GM21619 (cell line): ENCODE results near the gene DDX39B.
"Not testable (repeated sequence)": the region's sequence is repeated elsewhere in the genome, so short reads cannot be mapped to it uniquely, and the experiment has no call there.

Source experiments
- ATAC-seq: cut with Tn5 transposase; IDR thresholded peaks from one replicate; pipeline ENCODE4 v1.9.1; 2021; ENCODE audit not compliant: unreplicated experiment

The DDX39B gene

GRCh38 chr6:31487674-31488073 lies 54.1 kb downstream of the DDX39B start:
- not testable (repeated sequence) for ATAC-seq

- ATAC-seq = not testable (repeated sequence)
These were observed 55.6 kb downstream of the DDX39B start for GRCh38 chr6:31486065-31486837.

- no peak for ATAC-seq
These were observed 56.7 kb downstream of the DDX39B start for GRCh38 chr6:31485055-31485454.

GRCh38 chr6:31483392-31483791 lies 58.4 kb downstream of the DDX39B start:
- ATAC-seq = no peak

GRCh38 chr6:31480574-31480973 lies 61.2 kb downstream of the DDX39B start:
- no peak for ATAC-seq
